Ovary (tissue), 3 donors: ENCODE data around the gene PTH2R.

Experiments
- EP300 ChIP-seq: sonication (generic); formaldehyde crosslinking; IDR thresholded peaks from one replicate; pipeline ENCODE4 v1.6.1; 2017; ENCODE audit warnings: antibody characterized with exemption
- POLR2A ChIP-seq: fragments of 450-650 bp; IDR thresholded peaks from one replicate; pipeline ENCODE4 v1.6.1; 2017; ENCODE audit warnings: antibody characterized with exemption, mild to moderate bottlenecking, moderate library complexity
- TF ChIP-seq, protein P1 (sequence below), 3 donors: fragments of 450-650 bp in 2 of 3; fragments of 200-600 bp in 1 of 3; IDR thresholded peaks; one replicate each; pipeline versions ENCODE4 v1.5.1 to v1.8.0; 2016 to 2022; ENCODE audit warnings: antibody characterized with exemption in 3 of 3, mild to moderate bottlenecking in 1 of 3
- donor health status: DM: no; HTN: no; CAD: no.

DNA sequence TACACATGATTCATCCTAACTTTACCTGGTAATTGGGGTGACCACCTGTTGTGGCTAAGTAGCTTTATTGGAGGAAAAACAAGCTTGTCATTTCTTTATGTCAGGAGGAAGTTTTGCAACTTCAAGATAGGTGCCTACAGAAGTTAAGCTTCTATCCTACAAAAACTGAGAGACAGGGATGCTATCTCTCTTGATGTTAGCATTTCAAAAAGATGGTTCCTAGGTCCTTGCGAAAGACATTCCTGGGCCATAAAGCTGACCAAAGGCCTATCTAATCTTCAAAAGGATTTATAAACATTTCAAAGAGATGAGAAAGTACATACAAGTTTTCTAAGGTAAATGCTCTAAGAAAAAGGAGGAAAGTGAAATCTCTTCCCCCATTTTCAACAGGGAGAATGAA, 61.0 kb downstream of the PTH2R start:
- TF ChIP-seq, protein P1, sequence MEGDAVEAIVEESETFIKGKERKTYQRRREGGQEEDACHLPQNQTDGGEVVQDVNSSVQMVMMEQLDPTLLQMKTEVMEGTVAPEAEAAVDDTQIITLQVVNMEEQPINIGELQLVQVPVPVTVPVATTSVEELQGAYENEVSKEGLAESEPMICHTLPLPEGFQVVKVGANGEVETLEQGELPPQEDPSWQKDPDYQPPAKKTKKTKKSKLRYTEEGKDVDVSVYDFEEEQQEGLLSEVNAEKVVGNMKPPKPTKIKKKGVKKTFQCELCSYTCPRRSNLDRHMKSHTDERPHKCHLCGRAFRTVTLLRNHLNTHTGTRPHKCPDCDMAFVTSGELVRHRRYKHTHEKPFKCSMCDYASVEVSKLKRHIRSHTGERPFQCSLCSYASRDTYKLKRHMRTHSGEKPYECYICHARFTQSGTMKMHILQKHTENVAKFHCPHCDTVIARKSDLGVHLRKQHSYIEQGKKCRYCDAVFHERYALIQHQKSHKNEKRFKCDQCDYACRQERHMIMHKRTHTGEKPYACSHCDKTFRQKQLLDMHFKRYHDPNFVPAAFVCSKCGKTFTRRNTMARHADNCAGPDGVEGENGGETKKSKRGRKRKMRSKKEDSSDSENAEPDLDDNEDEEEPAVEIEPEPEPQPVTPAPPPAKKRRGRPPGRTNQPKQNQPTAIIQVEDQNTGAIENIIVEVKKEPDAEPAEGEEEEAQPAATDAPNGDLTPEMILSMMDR (IDR thresholded peaks at IDR 0.05), result no peak
- TF ChIP-seq POLR2A (no peak), EP300 (no peak)
